Fibroblast of the conjunctiva (primary cell): ENCODE results near the gene SYCP2.

ENCODE experiments used
- DNase-seq: peaks from one replicate; pipeline ENCODE4 v3.0.0-alpha.2; 2010; ENCODE audit warnings: low read depth

SYCP2 gene

GRCh38 chr20:59822291-59823029, 111.0 kb downstream of the SYCP2 start:
- DNase-seq: no peak

- no peak for DNase-seq
Measured at GRCh38 chr20:59821788-59822187, 111.6 kb downstream of the SYCP2 start.

GRCh38 chr20:59821201-59821600, 112.2 kb downstream of the SYCP2 start:
- no peak for DNase-seq

- DNase-seq: no peak
Measured at GRCh38 chr20:59820204-59821041, 113.0 kb downstream of the SYCP2 start.

GRCh38 chr20:59819496-59820203, 113.8 kb downstream of the SYCP2 start:
- no peak for DNase-seq

GRCh38 chr20:59818911-59819310, 114.5 kb downstream of the SYCP2 start:
- DNase-seq: no peak

- DNase-seq: no peak
Measured at GRCh38 chr20:59817846-59818615, 115.4 kb downstream of the SYCP2 start.

- no peak for DNase-seq
Measured at GRCh38 chr20:59817406-59817805, 116.0 kb downstream of the SYCP2 start.

GRCh38 chr20:59816146-59816738, 117.2 kb downstream of the SYCP2 start:
- DNase-seq: no peak

GRCh38 chr20:59814840-59815340, 118.5 kb downstream of the SYCP2 start:
- DNase-seq: no peak

- no peak for DNase-seq
Measured at GRCh38 chr20:59813948-59814839, 119.2 kb downstream of the SYCP2 start.
